NCI-H146 treated with DMSO at 0.1 percent for 48 hours (cell line): ENCODE measurements around the gene KMT2B.

Experiments used
- DNase-seq: peaks from one replicate; lab custom pipeline; 2025; ENCODE audit not compliant: unreplicated experiment; lab: John Stamatoyannopoulos, UW

Gene KMT2B

DNA sequence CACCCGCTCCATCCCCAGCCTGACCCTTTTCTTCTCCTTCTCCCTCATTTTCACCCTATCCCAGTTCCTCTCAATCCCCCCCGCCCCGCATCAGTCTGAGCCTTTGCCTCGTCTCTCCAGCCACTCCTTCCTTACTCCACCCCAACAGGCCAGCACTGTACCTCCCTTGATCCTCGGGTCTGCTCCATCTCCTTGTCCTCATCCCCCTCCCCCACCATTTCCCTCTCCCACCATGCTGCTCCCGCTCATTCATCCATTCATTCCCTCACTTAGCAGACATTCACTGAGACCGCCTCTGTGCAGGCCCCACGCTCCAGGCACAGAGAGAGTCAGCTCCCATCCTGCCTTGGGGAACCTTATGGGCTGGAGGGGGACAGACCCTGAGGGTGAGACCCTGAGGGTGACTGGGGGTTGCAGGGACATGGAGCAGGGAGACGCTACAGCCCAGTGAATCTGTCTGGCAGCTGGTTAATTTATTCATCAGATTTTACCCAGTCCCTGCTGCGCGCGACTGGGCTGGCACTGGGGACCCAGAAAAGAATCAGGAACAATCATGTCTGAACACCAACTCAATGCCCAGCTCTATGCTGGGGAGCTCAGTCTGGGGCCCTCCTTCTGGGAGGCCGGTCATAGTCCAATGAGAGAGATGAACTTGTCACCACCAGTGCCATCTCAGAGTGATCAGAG is 58.4 kb downstream of the KMT2B start:
- no peak for DNase-seq

- DNase-seq, result no peak
These were observed 59.5 kb downstream of the KMT2B start for GRCh38 chr19:35777086-35777841.

GRCh38 chr19:35777961-35778360 is 60.2 kb downstream of the KMT2B start:
- no peak for DNase-seq

GRCh38 chr19:35779033-35779432 is 61.2 kb downstream of the KMT2B start:
- DNase-seq, result no peak

- DNase-seq, result no peak
These were observed 62.3 kb downstream of the KMT2B start for GRCh38 chr19:35780058-35780457.

- DNase-seq, result no peak
These were observed 62.9 kb downstream of the KMT2B start for GRCh38 chr19:35780717-35781116.

- DNase-seq, result no peak
These were observed 63.8 kb downstream of the KMT2B start for GRCh38 chr19:35781650-35782049.

- DNase-seq, result no peak
These were observed 64.8 kb downstream of the KMT2B start for GRCh38 chr19:35782589-35782988.

DNA sequence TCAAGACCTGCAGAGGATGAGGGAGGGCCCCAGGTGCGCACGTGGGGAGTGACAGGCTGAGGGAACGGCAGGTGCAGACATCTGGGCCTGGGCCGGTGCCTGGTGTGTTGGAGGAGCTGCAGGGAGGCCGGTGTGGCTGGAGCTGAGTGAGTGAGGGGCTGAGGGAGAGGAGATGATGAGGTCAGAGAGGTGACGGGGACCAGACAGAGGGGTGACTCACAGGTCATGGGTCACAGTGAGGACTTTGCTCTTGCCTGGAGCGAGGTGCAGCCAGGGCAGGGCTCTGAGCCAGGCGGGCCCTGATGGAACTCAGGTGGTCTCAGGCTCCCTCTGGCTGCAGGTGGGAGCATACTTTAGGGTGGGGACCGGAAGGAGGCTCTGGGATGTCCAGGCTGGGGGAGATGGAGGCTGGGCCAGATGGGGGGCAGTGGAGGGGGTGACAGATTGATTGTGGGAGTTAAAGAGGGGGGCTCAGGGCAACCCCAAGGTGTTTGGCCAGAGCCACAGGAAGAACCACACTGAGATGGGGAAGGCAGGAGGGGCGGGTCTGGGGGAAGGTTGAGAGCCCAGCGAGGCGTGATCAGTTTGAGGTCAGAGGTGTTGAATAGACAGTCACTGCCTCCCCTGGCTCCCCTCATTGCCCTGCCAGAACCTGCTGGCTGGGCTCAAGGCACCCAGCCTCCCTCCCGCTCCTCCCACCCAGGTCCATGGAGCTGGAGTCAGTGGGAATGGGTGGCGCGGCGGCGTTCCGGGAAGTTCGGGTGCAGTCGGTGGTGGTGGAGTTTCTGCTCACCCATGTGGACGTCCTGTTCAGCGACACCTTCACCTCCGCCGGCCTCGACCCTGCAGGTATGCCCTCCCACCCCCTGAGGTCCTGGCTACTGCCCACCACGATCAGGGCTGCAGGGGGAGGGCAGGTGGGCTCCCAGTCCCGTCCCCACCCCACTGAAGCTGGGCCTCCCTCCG is 65.9 kb downstream of the KMT2B start:
- no peak for DNase-seq

DNA sequence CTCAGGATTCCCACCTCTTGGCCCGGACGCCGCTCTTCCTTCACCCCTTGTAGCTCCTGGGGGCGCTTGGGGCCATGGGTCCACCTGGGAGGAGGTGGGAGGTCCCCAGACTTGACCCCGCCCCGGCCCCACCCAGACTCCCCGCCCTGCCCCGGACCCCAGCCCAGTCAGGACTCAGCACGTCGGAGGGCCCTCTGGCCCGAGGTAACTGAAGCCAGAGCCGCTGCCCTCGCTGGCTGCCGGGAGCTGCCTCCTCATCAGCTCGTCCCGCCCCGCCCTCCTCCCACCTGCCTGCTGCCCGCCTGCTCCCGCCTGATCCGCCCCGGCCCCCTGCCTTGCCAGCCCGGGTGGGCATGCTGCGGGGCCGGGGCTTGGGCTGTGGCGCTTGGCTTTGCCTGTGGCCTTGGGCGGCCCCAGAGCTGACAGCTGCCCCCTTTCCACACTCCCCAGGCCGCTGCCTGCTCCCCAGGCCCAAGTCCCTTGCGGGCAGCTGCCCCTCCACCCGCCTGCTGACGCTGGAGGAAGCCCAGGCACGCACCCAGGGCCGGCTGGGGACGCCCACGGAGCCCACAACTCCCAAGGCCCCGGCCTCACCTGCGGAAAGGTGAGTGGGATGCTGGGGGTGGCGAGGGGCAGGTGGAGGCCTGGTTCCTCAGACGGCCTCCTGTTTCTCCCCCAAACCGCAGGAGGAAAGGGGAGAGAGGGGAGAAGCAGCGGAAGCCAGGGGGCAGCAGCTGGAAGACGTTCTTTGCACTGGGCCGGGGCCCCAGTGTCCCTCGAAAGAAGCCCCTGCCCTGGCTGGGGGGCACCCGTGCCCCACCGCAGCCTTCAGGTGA is 66.9 kb downstream of the KMT2B start:
- DNase-seq, result no peak

DNA sequence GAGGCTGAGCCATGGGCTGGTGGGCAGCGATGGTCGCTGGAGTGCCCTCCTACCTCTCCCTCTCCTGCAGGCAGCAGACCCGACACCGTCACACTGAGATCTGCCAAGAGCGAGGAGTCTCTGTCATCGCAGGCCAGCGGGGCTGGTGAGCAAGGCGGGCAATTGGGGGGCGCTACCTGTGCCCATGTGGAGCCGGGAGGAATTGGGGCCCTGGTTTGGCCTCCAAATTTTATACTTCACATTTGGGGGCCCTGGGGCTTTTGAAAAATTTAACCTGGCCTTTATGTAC is 67.5 kb downstream of the KMT2B start:
- no peak for DNase-seq

DNA sequence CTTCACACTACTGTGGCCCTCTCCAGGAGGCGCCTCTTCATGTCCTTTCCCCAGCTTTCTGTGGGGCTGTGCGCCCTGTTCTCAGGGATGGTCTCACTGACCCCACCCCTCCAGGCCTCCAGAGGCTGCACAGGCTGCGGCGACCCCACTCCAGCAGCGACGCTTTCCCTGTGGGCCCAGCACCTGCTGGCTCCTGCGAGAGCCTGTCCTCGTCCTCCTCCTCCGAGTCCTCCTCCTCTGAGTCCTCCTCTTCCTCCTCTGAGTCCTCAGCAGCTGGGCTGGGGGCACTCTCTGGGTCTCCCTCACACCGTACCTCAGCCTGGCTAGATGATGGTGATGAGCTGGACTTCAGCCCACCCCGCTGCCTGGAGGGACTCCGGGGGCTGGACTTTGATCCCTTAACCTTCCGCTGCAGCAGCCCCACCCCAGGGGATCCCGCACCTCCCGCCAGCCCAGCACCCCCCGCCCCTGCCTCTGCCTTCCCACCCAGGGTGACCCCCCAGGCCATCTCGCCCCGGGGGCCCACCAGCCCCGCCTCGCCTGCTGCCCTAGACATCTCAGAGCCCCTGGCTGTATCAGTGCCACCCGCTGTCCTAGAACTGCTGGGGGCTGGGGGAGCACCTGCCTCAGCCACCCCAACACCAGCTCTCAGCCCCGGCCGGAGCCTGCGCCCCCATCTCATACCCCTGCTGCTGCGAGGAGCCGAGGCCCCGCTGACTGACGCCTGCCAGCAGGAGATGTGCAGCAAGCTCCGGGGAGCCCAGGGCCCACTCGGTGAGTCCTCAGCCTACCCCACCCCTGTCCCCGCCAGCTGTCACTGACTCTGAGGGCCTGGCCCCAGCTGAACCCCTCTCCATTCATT is 68.7 kb downstream of the KMT2B start:
- no peak for DNase-seq

DNA sequence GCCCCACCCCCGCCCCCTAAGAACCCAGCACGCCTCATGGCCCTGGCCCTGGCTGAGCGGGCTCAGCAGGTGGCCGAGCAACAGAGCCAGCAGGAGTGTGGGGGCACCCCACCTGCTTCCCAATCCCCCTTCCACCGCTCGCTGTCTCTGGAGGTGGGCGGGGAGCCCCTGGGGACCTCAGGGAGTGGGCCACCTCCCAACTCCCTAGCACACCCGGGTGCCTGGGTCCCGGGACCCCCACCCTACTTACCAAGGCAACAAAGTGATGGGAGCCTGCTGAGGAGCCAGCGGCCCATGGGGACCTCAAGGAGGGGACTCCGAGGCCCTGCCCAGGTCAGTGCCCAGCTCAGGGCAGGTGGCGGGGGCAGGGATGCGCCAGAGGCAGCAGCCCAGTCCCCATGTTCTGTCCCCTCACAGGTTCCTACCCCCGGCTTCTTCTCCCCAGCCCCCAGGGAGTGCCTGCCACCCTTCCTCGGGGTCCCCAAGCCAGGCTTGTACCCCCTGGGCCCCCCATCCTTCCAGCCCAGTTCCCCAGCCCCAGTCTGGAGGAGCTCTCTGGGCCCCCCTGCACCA is 69.5 kb downstream of the KMT2B start:
- DNase-seq, result no peak
